IMR-90 (cell line): ENCODE results near the gene SH3TC1. TPM values are rescaled to one million over a fixed set of nuclear protein-coding genes. Genes with fewer than 3 reads are reported as not detected.

Experiments
- ATAC-seq: fragments of 200-7000 bp; cut with Tn5 transposase; 2 replicates; pipeline ENCODE4 v1.9.1; 2020; ENCODE audit warnings: low read depth, mild to moderate bottlenecking, moderate library complexity
- BruUV-seq: library from RNA; stranded (reverse); fragments of 400-500 nt; replicated peaks from 2 replicates; lab custom pipeline; 2021; lab: Mats Ljungman, UMichigan
- CTCF ChIA-PET: fragments of 300-600 bp; formaldehyde crosslinking; extraction: SDS; loops from one replicate; lab custom pipeline; 2021; ENCODE audit warnings: antibody characterized with exemption; lab: Yijun Ruan, JAX
- POLR2A ChIA-PET: fragments of 300-600 bp; sonication (Branson Sonifier 250); formaldehyde crosslinking; loops from one replicate; lab custom pipeline; 2022; ENCODE audit warnings: antibody characterized with exemption; ENCODE audit not compliant: unreplicated experiment; lab: Charles Lee
- DNase-seq: peaks from one replicate; pipeline ENCODE4 v3.0.0; 2013
- H2AFZ ChIP-seq: replicated peaks from 2 replicates; pipeline ENCODE3; 2013; ENCODE audit warnings: low read length, mild to moderate bottlenecking; ENCODE audit not compliant: poor library complexity
- H2AK5ac ChIP-seq: 2 replicates; pipeline ENCODE4 v1.6.1; 2013; ENCODE audit warnings: low read depth, low read length, inconsistent platforms
- H2AK9ac ChIP-seq: replicated peaks from 2 replicates; pipeline ENCODE3; 2013; ENCODE audit warnings: mild to moderate bottlenecking, low read depth, low read length, moderate library complexity; ENCODE audit not compliant: poor library complexity
- H2BK120ac ChIP-seq: 2 replicates; pipeline ENCODE4 v1.6.1; 2013; ENCODE audit warnings: low read depth, low read length, inconsistent platforms
- H2BK15ac ChIP-seq: 3 replicates; pipeline ENCODE4 v1.6.1; 2013; ENCODE audit warnings: low read depth, low read length, inconsistent platforms
- H2BK20ac ChIP-seq: 2 replicates; pipeline ENCODE4 v1.6.1; 2013; ENCODE audit warnings: low read depth, mild to moderate bottlenecking, inconsistent platforms, low read length, moderate library complexity
- H2BK5ac ChIP-seq: 2 replicates; pipeline ENCODE4 v1.6.1; 2013; ENCODE audit warnings: mild to moderate bottlenecking, low read depth, low read length, inconsistent platforms; ENCODE audit not compliant: poor library complexity, severe bottlenecking
- H3K14ac ChIP-seq: replicated peaks from 2 replicates; pipeline ENCODE4 v1.6.1; 2013; ENCODE audit warnings: low read depth, low read length, inconsistent platforms
- H3K18ac ChIP-seq: 2 replicates; pipeline ENCODE4 v1.6.1; 2013; ENCODE audit warnings: low read depth, low read length, control low read depth
- H3K23ac ChIP-seq: 2 replicates; pipeline ENCODE4 v1.6.1; 2013; ENCODE audit warnings: low read depth, low read length, inconsistent platforms
- H3K27ac ChIP-seq: 2 replicates; pipeline ENCODE4 v1.5.1; 2013; ENCODE audit warnings: mild to moderate bottlenecking, control low read depth, low read length; ENCODE audit not compliant: insufficient read depth
- H3K27me3 ChIP-seq: 2 replicates; pipeline ENCODE4 v1.6.1; 2013; ENCODE audit warnings: low read length; ENCODE audit not compliant: control insufficient read depth, insufficient read depth
- H3K36me3 ChIP-seq: 2 replicates; pipeline ENCODE4 v1.6.1; 2013; ENCODE audit warnings: low read length, mixed read lengths; ENCODE audit not compliant: control insufficient read depth, insufficient read depth
- H3K4ac ChIP-seq: 2 replicates; pipeline ENCODE4 v1.6.1; 2013; ENCODE audit warnings: low read depth, low read length, inconsistent platforms
- H3K4me1 ChIP-seq: 2 replicates; pipeline ENCODE4 v1.6.1; 2013; ENCODE audit warnings: low read length, mixed read lengths; ENCODE audit not compliant: control insufficient read depth, insufficient read depth
- H3K4me2 ChIP-seq: 2 replicates; pipeline ENCODE4 v1.6.1; 2013; ENCODE audit warnings: low read depth, mild to moderate bottlenecking, control low read depth, low read length, moderate library complexity
- H3K4me3 ChIP-seq: 2 replicates; pipeline ENCODE4 v1.5.1; 2013; ENCODE audit warnings: low read depth, mild to moderate bottlenecking, control low read depth, low read length, moderate library complexity; ENCODE audit not compliant: insufficient read depth
- H3K56ac ChIP-seq: 2 replicates; pipeline ENCODE4 v1.6.1; 2013; ENCODE audit warnings: low read length, inconsistent platforms; ENCODE audit not compliant: insufficient read depth; ENCODE audit errors: extremely low read depth
- H3K79me1 ChIP-seq, 2 experiments: 2 replicates each; pipeline ENCODE4 v1.6.1; 2013; ENCODE audit warnings: low read length in 2 of 2, inconsistent platforms in 1 of 2, low read depth in 1 of 2
- H3K9ac ChIP-seq: 2 replicates; pipeline ENCODE4 v1.6.1; 2013; ENCODE audit warnings: low read depth, low read length, control low read depth
- H3K9me1 ChIP-seq: 2 replicates; pipeline ENCODE4 v1.6.1; 2013; ENCODE audit warnings: low read length, inconsistent platforms; ENCODE audit not compliant: insufficient read depth
- H3K9me3 ChIP-seq: 2 replicates; pipeline ENCODE4 v1.6.1; 2013; ENCODE audit warnings: low read length; ENCODE audit not compliant: control insufficient read depth, insufficient read depth
- H4K20me1 ChIP-seq: 2 replicates; pipeline ENCODE4 v1.6.1; 2013; ENCODE audit warnings: low read length, inconsistent platforms; ENCODE audit not compliant: insufficient read depth
- H4K5ac ChIP-seq: 2 replicates; pipeline ENCODE4 v1.6.1; 2013; ENCODE audit warnings: mild to moderate bottlenecking, low read depth, low read length, control low read depth
- H4K8ac ChIP-seq, 2 experiments: 2 replicates each; pipeline ENCODE4 v1.6.1; 2013; ENCODE audit warnings: low read depth in 2 of 2, low read length in 2 of 2, control low read depth in 1 of 2, inconsistent platforms in 1 of 2
- H4K91ac ChIP-seq: 2 replicates; pipeline ENCODE4 v1.6.1; 2013; ENCODE audit warnings: low read depth, low read length, inconsistent platforms; ENCODE audit not compliant: insufficient read depth
- BHLHE40 ChIP-seq: fragments of 150-350 bp; IDR thresholded peaks from 2 replicates; pipeline ENCODE4 v1.6.1; 2016; ENCODE audit warnings: mild to moderate bottlenecking, low read depth, low read length
- CEBPB ChIP-seq: IDR thresholded peaks from 2 replicates; pipeline ENCODE4 v1.6.1; 2012; ENCODE audit warnings: low read depth, low read length, improper control_type of control experiment
- CHD1 ChIP-seq: IDR thresholded peaks from 2 replicates; pipeline ENCODE4 v1.6.1; 2012; ENCODE audit warnings: low read depth, low read length, improper control_type of control experiment
- FOS ChIP-seq: fragments of 150-350 bp; IDR thresholded peaks from 2 replicates; pipeline ENCODE4 v1.6.1; 2016; ENCODE audit warnings: low read depth, low read length
- MAFK ChIP-seq: IDR thresholded peaks from 2 replicates; pipeline ENCODE4 v1.6.1; 2012; ENCODE audit warnings: low read depth, low read length, improper control_type of control experiment
- MAZ ChIP-seq: IDR thresholded peaks from 2 replicates; pipeline ENCODE4 v1.6.1; 2012; ENCODE audit warnings: low read depth, mild to moderate bottlenecking, low read length, improper control_type of control experiment, moderate library complexity, borderline replicate concordance
- MXI1 ChIP-seq: IDR thresholded peaks from 2 replicates; pipeline ENCODE4 v1.6.1; 2012; ENCODE audit warnings: low read depth, mild to moderate bottlenecking, low read length, moderate library complexity, borderline replicate concordance
- NFE2L2 ChIP-seq: fragments of 150-350 bp; IDR thresholded peaks from 2 replicates; pipeline ENCODE4 v1.6.1; 2016; ENCODE audit warnings: low read depth, mild to moderate bottlenecking, low read length
- POLR2A ChIP-seq: IDR thresholded peaks from 2 replicates; pipeline ENCODE4 v1.6.1; 2012; ENCODE audit warnings: mild to moderate bottlenecking, low read depth, low read length
- RAD21 ChIP-seq: IDR thresholded peaks from 2 replicates; pipeline ENCODE4 v1.6.1; 2012; ENCODE audit warnings: low read length, improper control_type of control experiment
- RCOR1 ChIP-seq: IDR thresholded peaks from 2 replicates; pipeline ENCODE4 v1.6.1; 2012; ENCODE audit warnings: mild to moderate bottlenecking, low read length, improper control_type of control experiment; ENCODE audit not compliant: insufficient replicate concordance
- RFX5 ChIP-seq: IDR thresholded peaks from 2 replicates; pipeline ENCODE4 v1.8.0; 2012; ENCODE audit warnings: low read depth, mild to moderate bottlenecking, low read length, moderate library complexity
- WGBS, 2 experiments: methylation state at CpG; one replicate each; pipeline versions ENCODE4 v1.1.5 to v1.1.7; 2013; ENCODE audit warnings: missing lambda C conversion rate in 2 of 2; ENCODE audit not compliant: insufficient read length in 1 of 2; ENCODE audit errors: extremely low coverage in 2 of 2; 5-methylcytosine and 5-hydroxymethylcytosine counted together
- dilution Hi-C: fragments of 300-500 bp; cut with HindIII; formaldehyde crosslinking; loops from one replicate; pipeline ENCODE4 v1.14.3; 2018; ENCODE audit warnings: low sequenced_read_pairs; ENCODE audit not compliant: unreplicated experiment
- in situ Hi-C: fragments of 300-500 bp; cut with MboI; formaldehyde crosslinking; loops from 3 replicates; pipeline ENCODE4 v1.14.3; 2019; ENCODE audit warnings: low sequenced_read_pairs, inconsistent platforms, mixed read lengths
- intact Hi-C: fragments of 100-400 bp; cut with micrococcal nuclease; formaldehyde crosslinking; loops from 2 replicates; pipeline ENCODE4 v1.10.0; 2022
- polyA plus RNA-seq, 3 experiments: library from polyadenylated mRNA; depleted of rRNA; stranded (reverse); fragments of >200 nt; gene quantifications; 2 replicates each; pipeline ENCODE4 v1.2.3, GENCODE V29; 2012; ENCODE audit warnings: low replicate concordance in 1 of 3
- total RNA-seq: library from RNA; depleted of rRNA; stranded (reverse); fragments of >200 nt; gene quantifications from 2 replicates; pipeline ENCODE4 v1.2.3, GENCODE V29; 2012
- TF ChIP-seq, protein P1 (sequence below): fragments of 150-350 bp; IDR thresholded peaks from 2 replicates; pipeline ENCODE4 v1.6.1; 2017; ENCODE audit warnings: mild to moderate bottlenecking, antibody characterized with exemption, low read length, low read depth
- TF ChIP-seq, protein P2 (sequence below): conservative IDR thresholded peaks from 2 replicates; pipeline ENCODE4 v1.5.1; 2012; ENCODE audit warnings: mild to moderate bottlenecking, low read depth, low read length, improper control_type of control experiment

SH3TC1 gene
- total and polyA plus RNA-seq, 2 of the 4 experiments (the other 2 are of a cell fraction), result 1.6 to 2.2 TPM

DNA sequence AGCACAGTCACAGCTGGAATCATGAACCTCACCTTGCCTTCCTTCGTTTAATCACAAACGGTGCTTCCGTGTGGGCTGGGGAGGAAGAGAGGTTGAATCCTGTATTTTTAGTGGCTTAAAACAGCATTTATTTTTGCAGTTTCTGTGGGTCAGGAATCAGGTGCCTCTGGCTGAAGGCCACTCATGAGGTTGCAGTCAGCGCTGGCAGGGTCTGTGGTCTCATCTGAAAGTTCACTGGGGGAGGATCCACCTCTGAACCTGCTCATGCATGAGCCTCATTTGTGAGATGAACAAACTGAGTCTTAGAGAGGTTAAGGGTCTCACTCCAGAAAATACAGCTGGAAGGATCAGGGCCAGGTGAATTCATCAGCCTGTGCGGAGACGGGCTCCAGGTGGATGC is 23.4 kb upstream of the SH3TC1 start:
- no peak overlapping the region for H2AFZ ChIP-seq
- dilution Hi-C loops, result no loop called here
- H3K14ac ChIP-seq, result no peak overlapping the region
- H3K4me1 ChIP-seq, result no peaks in the 10 kb centered on the region
- no peaks in the 10 kb centered on the region for H3K9me1 ChIP-seq
- TF ChIP-seq CEBPB (no peak), RCOR1 (no peak), CHD1 (no peak), MAZ (no peak), MAFK (no peak), MXI1 (no peak), POLR2A (no peak), BHLHE40 (no peak), FOS (no peak), RFX5 (no peak), RAD21 (no peak), NFE2L2 (no peak)
- TF ChIP-seq, protein P1, sequence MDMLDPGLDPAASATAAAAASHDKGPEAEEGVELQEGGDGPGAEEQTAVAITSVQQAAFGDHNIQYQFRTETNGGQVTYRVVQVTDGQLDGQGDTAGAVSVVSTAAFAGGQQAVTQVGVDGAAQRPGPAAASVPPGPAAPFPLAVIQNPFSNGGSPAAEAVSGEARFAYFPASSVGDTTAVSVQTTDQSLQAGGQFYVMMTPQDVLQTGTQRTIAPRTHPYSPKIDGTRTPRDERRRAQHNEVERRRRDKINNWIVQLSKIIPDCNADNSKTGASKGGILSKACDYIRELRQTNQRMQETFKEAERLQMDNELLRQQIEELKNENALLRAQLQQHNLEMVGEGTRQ, result no peak
- TF ChIP-seq, protein P2, sequence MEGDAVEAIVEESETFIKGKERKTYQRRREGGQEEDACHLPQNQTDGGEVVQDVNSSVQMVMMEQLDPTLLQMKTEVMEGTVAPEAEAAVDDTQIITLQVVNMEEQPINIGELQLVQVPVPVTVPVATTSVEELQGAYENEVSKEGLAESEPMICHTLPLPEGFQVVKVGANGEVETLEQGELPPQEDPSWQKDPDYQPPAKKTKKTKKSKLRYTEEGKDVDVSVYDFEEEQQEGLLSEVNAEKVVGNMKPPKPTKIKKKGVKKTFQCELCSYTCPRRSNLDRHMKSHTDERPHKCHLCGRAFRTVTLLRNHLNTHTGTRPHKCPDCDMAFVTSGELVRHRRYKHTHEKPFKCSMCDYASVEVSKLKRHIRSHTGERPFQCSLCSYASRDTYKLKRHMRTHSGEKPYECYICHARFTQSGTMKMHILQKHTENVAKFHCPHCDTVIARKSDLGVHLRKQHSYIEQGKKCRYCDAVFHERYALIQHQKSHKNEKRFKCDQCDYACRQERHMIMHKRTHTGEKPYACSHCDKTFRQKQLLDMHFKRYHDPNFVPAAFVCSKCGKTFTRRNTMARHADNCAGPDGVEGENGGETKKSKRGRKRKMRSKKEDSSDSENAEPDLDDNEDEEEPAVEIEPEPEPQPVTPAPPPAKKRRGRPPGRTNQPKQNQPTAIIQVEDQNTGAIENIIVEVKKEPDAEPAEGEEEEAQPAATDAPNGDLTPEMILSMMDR, result no peak
- no peak overlapping the region for H2BK5ac ChIP-seq
- H3K9ac ChIP-seq, result no peak overlapping the region
- H3K18ac ChIP-seq, result no peak overlapping the region
- BruUV-seq, result no TSS peak
- ATAC-seq, result no peak
- no peak for DNase-seq
- H3K56ac ChIP-seq, result no peak overlapping the region
- no peak overlapping the region for H4K5ac ChIP-seq
- H3K4me2 ChIP-seq, result no peak overlapping the region
- no peaks in the 10 kb centered on the region for H3K79me1 ChIP-seq
- ChIA-PET CTCF (interaction anchor here (1.5 to 1.8 kb wide), 2 partner anchors 55 to 226 kb away, joined by 6 to 15 read pairs; no protein-coding TSS in a partner anchor), POLR2A (no interaction called here)
- H4K91ac ChIP-seq, result no peak overlapping the region
- H3K27ac ChIP-seq, result no peak overlapping the region
- no peak overlapping the region for H2BK120ac ChIP-seq
- H4K8ac ChIP-seq, result no peak overlapping the region
- no peak overlapping the region for H3K4me3 ChIP-seq
- in situ Hi-C loops, result loop anchor here (5.0 kb wide), 1 partner anchor 227 kb away; no protein-coding TSS in a partner anchor
- intact Hi-C loops, result loop anchor here (2.0 to 5.0 kb wide), 2 partner anchors 42 to 67 kb away; no protein-coding TSS in a partner anchor
- peaks cover 46% of the 10 kb centered on the region for H3K27me3 ChIP-seq
- H2BK15ac ChIP-seq, result no peak overlapping the region
- no peak overlapping the region for H3K4ac ChIP-seq
- H3K9me3 ChIP-seq, result no peaks in the 10 kb centered on the region
- H4K20me1 ChIP-seq, result peaks cover 6% of the 10 kb centered on the region
- WGBS, 2 experiments, result 90% methylated on average over 2 of the region's 6 CpGs; no CpG with 5 or more reads in 1 of the 2 experiments
- H2AK5ac ChIP-seq, result no peak overlapping the region
- H2BK20ac ChIP-seq, result no peak overlapping the region
- no peaks in the 10 kb centered on the region for H3K36me3 ChIP-seq
- no peak overlapping the region for H2AK9ac ChIP-seq
- H3K23ac ChIP-seq, result no peak overlapping the region
